Measurements from ENCODE around the gene MYOCD. TPM values are rescaled to one million over a fixed set of nuclear protein-coding genes. Genes with fewer than 3 reads are reported as not detected.

MYOCD gene, protein sequence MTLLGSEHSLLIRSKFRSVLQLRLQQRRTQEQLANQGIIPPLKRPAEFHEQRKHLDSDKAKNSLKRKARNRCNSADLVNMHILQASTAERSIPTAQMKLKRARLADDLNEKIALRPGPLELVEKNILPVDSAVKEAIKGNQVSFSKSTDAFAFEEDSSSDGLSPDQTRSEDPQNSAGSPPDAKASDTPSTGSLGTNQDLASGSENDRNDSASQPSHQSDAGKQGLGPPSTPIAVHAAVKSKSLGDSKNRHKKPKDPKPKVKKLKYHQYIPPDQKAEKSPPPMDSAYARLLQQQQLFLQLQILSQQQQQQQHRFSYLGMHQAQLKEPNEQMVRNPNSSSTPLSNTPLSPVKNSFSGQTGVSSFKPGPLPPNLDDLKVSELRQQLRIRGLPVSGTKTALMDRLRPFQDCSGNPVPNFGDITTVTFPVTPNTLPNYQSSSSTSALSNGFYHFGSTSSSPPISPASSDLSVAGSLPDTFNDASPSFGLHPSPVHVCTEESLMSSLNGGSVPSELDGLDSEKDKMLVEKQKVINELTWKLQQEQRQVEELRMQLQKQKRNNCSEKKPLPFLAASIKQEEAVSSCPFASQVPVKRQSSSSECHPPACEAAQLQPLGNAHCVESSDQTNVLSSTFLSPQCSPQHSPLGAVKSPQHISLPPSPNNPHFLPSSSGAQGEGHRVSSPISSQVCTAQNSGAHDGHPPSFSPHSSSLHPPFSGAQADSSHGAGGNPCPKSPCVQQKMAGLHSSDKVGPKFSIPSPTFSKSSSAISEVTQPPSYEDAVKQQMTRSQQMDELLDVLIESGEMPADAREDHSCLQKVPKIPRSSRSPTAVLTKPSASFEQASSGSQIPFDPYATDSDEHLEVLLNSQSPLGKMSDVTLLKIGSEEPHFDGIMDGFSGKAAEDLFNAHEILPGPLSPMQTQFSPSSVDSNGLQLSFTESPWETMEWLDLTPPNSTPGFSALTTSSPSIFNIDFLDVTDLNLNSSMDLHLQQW
- total RNA-seq, result not detected

DNA sequence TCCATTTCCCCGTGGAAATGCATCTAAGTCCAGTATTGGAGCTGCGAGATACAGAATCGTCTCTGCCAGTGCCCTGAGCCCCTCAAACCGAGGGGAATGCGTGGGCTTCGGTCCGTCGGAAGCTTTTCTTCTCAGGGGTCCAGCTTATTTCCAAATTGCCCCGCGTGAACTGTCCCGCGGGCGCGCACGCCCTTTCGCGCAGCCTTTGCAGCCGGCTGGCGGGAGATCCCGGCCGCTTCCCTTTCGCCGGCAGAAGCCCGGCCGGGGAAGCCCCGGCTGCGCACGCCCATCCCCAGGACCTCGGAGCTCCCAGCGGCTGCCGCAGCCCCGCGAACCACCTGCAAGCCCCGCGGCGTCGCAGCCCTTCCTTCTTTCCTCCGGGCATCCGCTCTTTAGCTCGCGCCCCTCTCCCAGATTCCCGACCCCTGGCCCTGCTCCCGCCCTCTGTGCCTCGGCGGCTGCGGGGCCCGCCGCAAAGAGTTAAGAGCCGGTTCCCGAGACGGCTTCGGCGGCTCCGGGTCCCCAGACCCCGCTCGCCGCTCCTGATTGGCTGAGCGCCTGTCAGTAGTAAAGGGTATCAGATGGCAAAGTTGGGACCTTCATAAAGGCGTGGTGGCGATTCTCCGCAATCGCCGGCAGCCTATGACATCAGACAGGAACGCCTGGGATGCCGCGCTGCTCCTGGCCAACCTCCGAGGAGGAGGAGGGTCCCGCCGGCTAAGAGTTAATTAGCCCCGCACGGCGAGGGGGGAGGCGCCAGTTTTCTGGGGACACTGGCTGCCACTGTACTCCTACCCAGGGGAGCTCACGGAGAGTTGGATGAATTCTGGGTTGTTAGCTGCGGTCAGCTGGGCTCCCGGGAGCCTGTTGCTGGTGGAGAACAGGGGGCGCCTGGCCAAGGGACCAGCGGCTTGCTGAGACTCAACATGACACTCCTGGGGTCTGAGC, at the start of gene MYOCD:
Gene MYOCD (plus strand): TSS at position 628 of the 948 bp plus-strand sequence. CDS start 299 bp downstream, at position 927.
- DNase-seq (no peak), ATAC-seq (replicated peaks in 1 of 2) (no peak)
- Mint-ChIP-seq H3K9me3 (peaks cover 0 to 2% of the 10 kb centered on the region in 2 donors), H3K27ac (no peak within 1 kb of the TSS), H3K4me3 (no peak within 1 kb of the TSS), H3K4me1 (ENCODE audit: low read depth) (no peaks in the 10 kb centered on the region), H3K27me3 (ENCODE audit: low read depth) (peaks cover 44% of the 10 kb centered on the region), H3K36me3 (ENCODE audit: insufficient read depth in 2 of 2) (peaks cover 0 to 3% of the 10 kb centered on the region in 2 donors)

DNA sequence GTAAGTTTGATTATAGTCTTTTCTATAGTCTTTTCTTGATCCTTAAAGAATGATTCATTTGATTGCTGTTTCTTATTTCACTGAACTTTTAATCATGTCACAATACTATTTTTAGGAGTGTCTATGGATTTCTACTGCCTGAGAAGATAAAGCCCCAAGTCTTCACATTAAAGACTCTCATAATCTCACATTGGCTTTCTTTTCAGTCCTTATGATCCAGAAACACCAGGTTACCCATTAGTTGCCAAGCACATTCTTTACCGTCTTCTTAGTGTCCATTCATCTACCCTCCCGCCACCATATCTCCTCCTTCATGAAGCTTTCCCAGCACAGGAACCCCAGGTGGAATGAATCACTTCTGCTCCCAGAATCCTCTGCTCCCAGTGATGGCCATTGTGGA, 49.5 kb upstream of the MYOCD start:
- peaks cover 4 to 6% of the 10 kb centered on the region in 2 donors for H3K9me3 Mint-ChIP-seq
- ATAC-seq (replicated peaks in 1 of 2) (no peak), DNase-seq (no peak)
- no peaks in the 10 kb centered on the region for H3K27me3 Mint-ChIP-seq (ENCODE audit: low read depth)
- no peak overlapping the region for H3K27ac Mint-ChIP-seq
- H3K4me1 Mint-ChIP-seq (ENCODE audit: low read depth), result no peaks in the 10 kb centered on the region
- no peaks in the 10 kb centered on the region for H3K36me3 Mint-ChIP-seq (ENCODE audit: insufficient read depth in 2 of 2)
- no peak overlapping the region for H3K4me3 Mint-ChIP-seq

DNA sequence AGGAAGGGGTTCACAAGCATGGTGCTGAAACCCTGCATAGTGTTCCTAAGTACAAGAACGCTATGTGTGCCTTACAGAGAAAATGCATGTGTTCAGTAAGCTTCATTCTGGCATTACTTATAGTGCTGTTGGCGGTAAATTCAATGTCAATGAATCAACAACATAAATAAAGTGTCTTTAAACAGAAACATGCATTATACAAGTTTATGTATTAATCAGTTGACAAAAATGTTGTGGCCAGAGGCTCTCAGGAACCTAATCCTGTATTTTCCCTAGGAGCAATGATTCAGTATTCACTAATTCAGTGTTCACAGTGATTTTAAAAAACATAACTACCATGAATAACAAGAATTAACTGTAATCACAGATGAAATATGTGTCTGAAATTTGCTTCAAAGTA, 47.1 kb upstream of the MYOCD start:
- H3K27ac Mint-ChIP-seq, result no peak overlapping the region
- no peaks in the 10 kb centered on the region for H3K4me1 Mint-ChIP-seq (ENCODE audit: low read depth)
- DNase-seq (no peak), ATAC-seq (replicated peaks in 1 of 2) (no peak)
- H3K27me3 Mint-ChIP-seq (ENCODE audit: low read depth), result no peaks in the 10 kb centered on the region
- H3K4me3 Mint-ChIP-seq, result no peak overlapping the region
- H3K36me3 Mint-ChIP-seq (ENCODE audit: insufficient read depth in 2 of 2), result no peaks in the 10 kb centered on the region
- peaks cover 4 to 6% of the 10 kb centered on the region in 2 donors for H3K9me3 Mint-ChIP-seq

DNA sequence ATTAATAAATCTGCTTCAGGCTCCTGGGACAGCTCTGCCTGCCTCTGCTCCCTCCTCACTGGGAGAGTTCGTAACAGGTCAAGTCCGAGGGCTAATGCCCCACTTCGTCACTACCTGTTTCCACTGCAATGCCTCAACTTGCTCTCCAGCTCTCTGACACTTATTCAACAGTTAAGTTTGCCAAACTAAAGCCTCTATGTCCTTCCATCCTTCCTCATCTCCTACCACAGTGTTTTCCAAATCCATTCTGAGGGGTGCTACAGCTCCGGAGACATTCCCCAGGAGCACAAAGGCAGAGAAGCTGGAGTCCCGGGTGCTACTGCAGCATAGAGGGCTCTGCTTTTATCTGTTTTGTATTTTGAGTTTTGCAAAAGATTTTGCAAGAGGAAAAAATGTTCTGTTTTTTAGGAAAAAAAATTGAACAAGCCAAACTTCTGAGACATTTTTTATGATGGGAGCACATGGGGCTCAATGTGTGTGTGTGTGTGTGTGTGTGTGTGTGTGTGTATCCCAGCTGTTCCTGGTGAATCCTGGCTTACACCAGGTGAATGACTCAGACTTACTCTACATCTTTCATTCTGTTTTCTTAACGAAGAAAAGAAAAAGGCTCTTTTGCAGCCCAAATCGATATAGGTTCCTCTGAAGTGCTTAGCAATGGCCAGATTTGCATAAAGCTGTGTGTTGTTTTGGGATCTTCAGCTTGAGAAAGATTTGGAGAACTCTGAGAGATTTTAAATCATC, 46.1 kb upstream of the MYOCD start:
- Mint-ChIP-seq H3K4me3 (no peak overlapping the region), H3K27me3 (ENCODE audit: low read depth) (no peaks in the 10 kb centered on the region), H3K36me3 (ENCODE audit: insufficient read depth in 2 of 2) (no peaks in the 10 kb centered on the region), H3K4me1 (ENCODE audit: low read depth) (no peaks in the 10 kb centered on the region), H3K9me3 (peaks cover 4 to 7% of the 10 kb centered on the region in 2 donors), H3K27ac (no peak overlapping the region)
- ATAC-seq (replicated peaks in 1 of 2) (no peak), DNase-seq (no peak)

DNA sequence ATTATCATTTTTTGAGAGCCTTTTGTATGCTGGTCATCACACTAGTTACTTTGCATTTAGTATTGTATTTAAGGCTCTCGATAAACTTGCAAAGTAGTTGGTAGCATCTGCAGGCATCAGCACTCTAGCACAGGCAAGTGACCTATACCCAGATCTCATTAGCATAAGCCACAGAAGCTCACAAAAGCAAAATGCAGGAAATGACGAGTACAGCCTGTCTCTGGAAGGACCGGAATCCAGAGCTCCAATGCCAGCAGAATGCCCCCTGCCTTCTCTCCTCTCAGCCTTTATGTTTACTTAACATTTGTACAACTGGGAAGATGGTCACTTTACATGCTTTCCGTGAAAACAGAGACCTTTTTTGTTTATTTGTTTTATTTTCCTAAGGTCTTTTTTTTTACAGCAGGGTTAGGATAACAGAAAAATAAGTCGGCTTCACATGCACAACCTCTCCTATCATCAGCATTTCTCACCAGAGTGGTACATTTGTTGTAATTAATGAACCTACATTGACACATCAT, 45.4 kb upstream of the MYOCD start:
- peaks cover 3 to 7% of the 10 kb centered on the region in 2 donors for H3K9me3 Mint-ChIP-seq
- no peak for DNase-seq
- no peak for ATAC-seq (replicated peaks in 1 of 2)
- no peak overlapping the region for H3K27ac Mint-ChIP-seq
- H3K4me1 Mint-ChIP-seq (ENCODE audit: low read depth), result no peaks in the 10 kb centered on the region
- H3K4me3 Mint-ChIP-seq, result no peak overlapping the region
- H3K36me3 Mint-ChIP-seq (ENCODE audit: insufficient read depth in 2 of 2), result no peaks in the 10 kb centered on the region
- no peaks in the 10 kb centered on the region for H3K27me3 Mint-ChIP-seq (ENCODE audit: low read depth)

DNA sequence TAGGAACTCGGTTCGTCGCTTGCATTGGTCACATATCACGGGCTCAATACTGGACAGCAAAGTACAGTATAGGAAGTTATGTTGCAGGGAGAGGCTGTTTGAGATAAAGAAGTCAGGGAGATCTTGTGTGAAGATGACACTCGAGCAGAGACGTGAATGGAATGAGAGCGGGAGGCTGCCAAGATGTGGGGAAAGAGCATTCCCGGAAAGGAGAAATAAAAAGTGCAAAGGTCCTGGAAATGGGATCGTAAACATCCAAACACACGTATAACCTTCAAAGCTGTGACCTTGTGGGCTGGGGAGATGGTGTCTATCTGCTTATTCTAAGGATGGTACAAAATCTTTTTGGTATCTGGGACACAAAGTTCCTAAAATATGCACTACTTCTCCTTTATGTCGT, 43.0 kb upstream of the MYOCD start:
- Mint-ChIP-seq H3K27ac (no peak overlapping the region), H3K36me3 (ENCODE audit: insufficient read depth in 2 of 2) (no peaks in the 10 kb centered on the region), H3K9me3 (peaks cover 0 to 7% of the 10 kb centered on the region in 2 donors), H3K4me1 (ENCODE audit: low read depth) (no peaks in the 10 kb centered on the region), H3K27me3 (ENCODE audit: low read depth) (no peaks in the 10 kb centered on the region), H3K4me3 (no peak overlapping the region)
- ATAC-seq (replicated peaks in 1 of 2) (no peak), DNase-seq (no peak)

DNA sequence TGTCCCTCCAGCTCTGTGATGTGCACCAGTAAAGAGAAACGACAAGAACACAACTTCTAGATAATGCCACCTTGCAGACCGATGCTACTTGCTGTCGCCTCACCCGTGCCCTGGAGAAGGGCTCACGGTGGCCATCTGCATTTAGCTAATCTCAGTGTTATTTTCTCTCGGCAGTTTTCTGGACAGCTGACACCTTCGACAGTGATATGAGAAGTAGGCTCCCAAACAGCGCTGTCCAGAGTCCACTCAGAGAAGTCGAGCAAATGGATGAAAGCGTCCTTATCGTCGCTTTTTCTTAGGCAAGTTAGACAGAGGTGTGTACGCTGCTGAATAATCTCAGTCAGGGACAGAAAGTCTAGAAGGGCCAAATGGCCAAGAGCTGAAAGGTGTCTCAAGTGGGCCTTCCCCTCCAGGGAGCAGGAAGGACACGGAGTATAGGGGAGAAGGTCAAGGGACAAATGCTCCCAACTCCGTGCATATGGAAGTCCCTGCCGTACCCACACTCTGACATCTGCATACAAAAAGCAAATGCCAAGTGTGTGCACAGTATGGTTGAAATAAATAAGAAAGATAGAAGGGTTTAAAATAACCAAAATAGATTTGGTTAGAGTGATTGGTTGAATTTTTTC, 42.4 kb upstream of the MYOCD start:
- Mint-ChIP-seq H3K27me3 (ENCODE audit: low read depth) (no peaks in the 10 kb centered on the region), H3K9me3 (peaks cover 0 to 6% of the 10 kb centered on the region in 2 donors), H3K36me3 (ENCODE audit: insufficient read depth in 2 of 2) (no peaks in the 10 kb centered on the region), H3K4me1 (ENCODE audit: low read depth) (no peaks in the 10 kb centered on the region), H3K27ac (no peak overlapping the region), H3K4me3 (no peak overlapping the region)
- DNase-seq (no peak), ATAC-seq (replicated peaks in 1 of 2) (no peak)

DNA sequence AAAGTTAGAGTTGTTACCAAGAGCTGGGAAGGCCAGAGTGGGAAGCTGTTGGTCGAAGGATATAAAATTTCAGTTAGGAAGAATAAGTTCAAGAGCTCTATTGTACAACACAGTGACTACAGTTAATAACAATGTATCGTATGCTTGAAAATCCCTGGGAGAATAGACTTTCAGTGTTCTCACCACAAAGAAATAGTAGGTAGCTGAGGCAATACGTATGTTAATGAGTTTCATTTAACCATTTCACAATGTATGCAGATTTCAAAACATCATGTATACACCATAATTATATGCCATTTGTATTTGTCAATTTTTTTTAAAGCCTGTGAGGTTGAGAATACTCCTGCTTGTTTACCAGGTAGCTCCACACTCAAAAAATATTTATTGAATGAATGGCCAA, 41.5 kb upstream of the MYOCD start:
- H3K4me1 Mint-ChIP-seq (ENCODE audit: low read depth), result no peaks in the 10 kb centered on the region
- no peaks in the 10 kb centered on the region for H3K36me3 Mint-ChIP-seq (ENCODE audit: insufficient read depth in 2 of 2)
- peaks cover 0 to 6% of the 10 kb centered on the region in 2 donors for H3K9me3 Mint-ChIP-seq
- DNase-seq (no peak), ATAC-seq (replicated peaks in 1 of 2) (no peak)
- no peak overlapping the region for H3K27ac Mint-ChIP-seq
- no peaks in the 10 kb centered on the region for H3K27me3 Mint-ChIP-seq (ENCODE audit: low read depth)
- H3K4me3 Mint-ChIP-seq, result no peak overlapping the region

DNA sequence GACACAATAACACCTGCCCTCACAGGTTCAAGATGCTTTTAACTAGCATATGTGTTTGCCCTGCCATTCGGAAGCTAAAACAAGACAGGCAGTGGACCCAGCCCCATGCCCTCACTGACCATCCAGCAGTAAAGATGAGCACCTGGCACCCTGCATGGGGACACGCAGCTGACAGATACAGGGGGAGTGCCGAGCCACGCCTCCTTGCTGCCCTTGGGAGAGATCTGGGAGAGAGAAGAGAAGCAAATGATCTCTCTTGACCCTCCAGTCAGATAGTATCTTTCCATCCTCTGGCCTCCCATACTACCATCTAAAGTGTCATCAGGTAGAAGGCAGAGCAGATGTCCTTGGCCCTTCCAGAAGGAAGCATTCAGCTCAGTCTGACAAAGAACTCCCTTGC, 40.6 kb upstream of the MYOCD start:
- H3K36me3 Mint-ChIP-seq (ENCODE audit: insufficient read depth in 2 of 2), result no peaks in the 10 kb centered on the region
- peaks cover 0 to 6% of the 10 kb centered on the region in 2 donors for H3K9me3 Mint-ChIP-seq
- no peaks in the 10 kb centered on the region for H3K27me3 Mint-ChIP-seq (ENCODE audit: low read depth)
- no peak for DNase-seq
- ATAC-seq (replicated peaks in 1 of 2), result no peak
- H3K4me1 Mint-ChIP-seq (ENCODE audit: low read depth), result no peaks in the 10 kb centered on the region
- no peak overlapping the region for H3K4me3 Mint-ChIP-seq
- no peak overlapping the region for H3K27ac Mint-ChIP-seq

DNA sequence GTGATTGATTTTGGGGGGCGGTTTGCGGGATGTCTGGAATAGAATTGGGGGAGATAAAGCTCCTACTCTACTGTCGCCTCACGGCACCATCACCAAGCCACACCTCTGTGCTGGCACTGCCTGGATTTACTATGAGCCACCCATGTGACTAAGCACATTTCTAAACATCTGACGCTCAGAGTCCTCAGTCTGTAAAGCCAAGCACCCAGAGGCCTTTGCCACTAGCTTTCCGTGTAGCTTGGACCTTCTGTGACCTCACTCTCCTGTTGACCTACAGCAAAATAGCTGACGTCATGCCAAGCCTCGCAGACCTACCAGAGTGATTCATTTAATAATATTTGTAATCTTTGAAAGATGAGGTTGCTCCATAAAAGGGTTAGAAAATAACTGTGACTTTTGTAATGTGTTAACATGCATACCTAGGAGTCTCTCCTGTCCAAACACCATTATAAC, 38.5 kb upstream of the MYOCD start:
- peaks cover 0 to 9% of the 10 kb centered on the region in 2 donors for H3K9me3 Mint-ChIP-seq
- no peaks in the 10 kb centered on the region for H3K4me1 Mint-ChIP-seq (ENCODE audit: low read depth)
- H3K27me3 Mint-ChIP-seq (ENCODE audit: low read depth), result no peaks in the 10 kb centered on the region
- no peaks in the 10 kb centered on the region for H3K36me3 Mint-ChIP-seq (ENCODE audit: insufficient read depth in 2 of 2)
- no peak overlapping the region for H3K4me3 Mint-ChIP-seq
- ATAC-seq (replicated peaks in 1 of 2), result no peak
- no peak for DNase-seq
- no peak overlapping the region for H3K27ac Mint-ChIP-seq

DNA sequence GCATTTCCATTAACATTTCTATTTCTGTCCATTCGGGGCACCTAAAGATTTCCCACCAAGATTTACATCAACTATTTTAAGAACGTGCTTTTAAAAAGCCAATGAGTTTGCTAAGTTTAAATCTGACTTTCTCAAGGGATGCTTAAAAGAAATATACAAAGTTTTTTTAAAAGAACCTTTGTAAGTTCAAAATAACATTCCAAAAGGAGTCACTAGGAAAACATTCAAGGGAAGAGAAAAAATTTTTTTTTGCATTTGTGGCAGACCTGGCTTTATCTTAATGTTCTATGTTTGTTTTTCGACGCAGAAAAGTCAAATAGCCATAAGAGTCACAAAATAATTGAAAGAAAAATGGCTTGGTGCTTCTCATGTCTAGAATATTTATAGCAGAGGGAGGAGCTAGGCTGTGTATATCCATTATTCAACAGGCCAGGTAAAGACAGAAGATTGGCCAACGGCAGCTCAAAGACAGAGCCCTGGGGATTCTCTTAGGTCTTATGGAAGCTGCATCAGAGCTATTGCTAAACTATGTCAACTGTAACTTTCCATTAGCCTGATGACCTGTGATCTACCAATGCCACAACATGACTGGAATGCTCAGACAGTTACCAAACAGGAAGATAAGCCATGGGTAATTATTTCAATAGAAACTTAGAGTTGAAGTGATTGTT, 37.8 kb upstream of the MYOCD start:
- Mint-ChIP-seq H3K9me3 (peaks cover 0 to 9% of the 10 kb centered on the region in 2 donors), H3K27ac (no peak overlapping the region), H3K4me1 (ENCODE audit: low read depth) (no peaks in the 10 kb centered on the region), H3K4me3 (no peak overlapping the region), H3K36me3 (ENCODE audit: insufficient read depth in 2 of 2) (no peaks in the 10 kb centered on the region), H3K27me3 (ENCODE audit: low read depth) (no peaks in the 10 kb centered on the region)
- DNase-seq (no peak), ATAC-seq (replicated peaks in 1 of 2) (no peak)

Data from activated T-cell treated with anti-CD3 and anti-CD28 coated beads, Interleukin-2, amount 50 U/mL, for 72 hours (primary cell).